Measurements from ENCODE around the gene INO80B.
"Not testable (repeated sequence)": the region's sequence is repeated elsewhere in the genome, so short reads cannot be mapped to it uniquely, and the experiment has no call there.

The INO80B gene

GRCh38 chr2:74454654-74455511 is at the start of gene INO80B:
INO80B (plus strand) TSS chr2:74455087; CDS start chr2:74455117, 30 bp downstream.
- peak; percentile 96 for DNase-seq

- DNase-seq, result no peak
Observed at GRCh38 chr2:74406035-74406434, 48.9 kb upstream of the INO80B start.

- DNase-seq, result no peak
Observed at GRCh38 chr2:74407682-74408081, 47.2 kb upstream of the INO80B start.

DNA sequence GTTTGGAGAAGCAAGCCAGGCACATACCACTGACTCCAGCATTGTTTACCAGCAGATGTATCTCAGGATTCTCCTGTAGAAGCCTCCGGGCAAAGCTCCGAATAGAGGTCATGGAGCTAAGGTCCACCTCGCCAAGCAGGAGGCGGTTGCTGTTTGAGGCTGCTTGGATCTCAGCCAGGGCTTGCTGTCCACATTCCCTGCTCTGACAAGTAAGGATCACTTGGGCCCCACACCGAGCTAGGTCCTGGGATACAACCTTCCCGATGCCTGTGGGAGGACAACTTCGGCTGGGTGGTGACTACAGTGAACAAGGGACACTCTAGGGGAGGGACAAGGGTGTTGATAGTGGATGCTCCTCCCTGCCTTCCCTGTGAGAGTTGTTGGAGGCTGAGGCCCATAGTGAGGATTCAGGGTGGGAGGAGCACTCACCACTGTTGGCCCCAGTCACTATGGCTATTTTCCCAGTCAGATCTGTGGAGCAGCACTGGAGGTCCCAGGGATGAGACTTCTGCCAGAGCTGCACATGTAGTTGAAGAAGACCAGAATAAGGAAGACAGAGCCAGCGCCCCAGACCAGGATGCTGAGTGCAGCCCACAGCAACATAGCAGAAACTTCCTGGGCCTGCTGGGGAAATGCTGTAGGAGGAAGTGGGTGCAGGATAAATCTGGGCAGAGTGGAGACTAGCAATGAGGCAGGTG is 41.7 kb upstream of the INO80B start:
- DNase-seq, result no peak

DNA sequence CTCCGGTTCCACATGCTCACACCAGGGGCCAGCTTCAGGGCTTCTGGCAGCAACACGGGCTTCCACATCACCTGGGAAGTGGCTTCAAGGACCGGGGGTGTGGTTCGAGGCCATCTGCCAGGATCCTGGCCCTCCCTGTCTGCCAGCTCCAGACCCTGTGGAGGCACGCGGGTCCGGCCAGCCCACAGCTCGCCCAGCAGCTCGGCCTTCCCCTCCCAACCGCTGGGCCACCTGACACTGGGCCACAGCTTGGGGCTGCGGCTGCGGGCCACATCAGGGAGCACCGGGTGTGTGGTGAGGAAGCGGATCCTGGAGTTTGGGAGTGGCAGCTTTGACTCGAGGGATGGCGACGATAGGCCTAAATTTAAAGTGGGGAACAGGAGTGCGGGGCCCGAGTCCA is 40.4 kb upstream of the INO80B start:
- no peak for DNase-seq

GRCh38 chr2:74414881-74415761 is 39.8 kb upstream of the INO80B start:
- no peak for DNase-seq

GRCh38 chr2:74415762-74416395 is 39.0 kb upstream of the INO80B start:
- DNase-seq, result no peak

- no peak for DNase-seq
Observed at GRCh38 chr2:74416778-74417177, 38.1 kb upstream of the INO80B start.

DNA sequence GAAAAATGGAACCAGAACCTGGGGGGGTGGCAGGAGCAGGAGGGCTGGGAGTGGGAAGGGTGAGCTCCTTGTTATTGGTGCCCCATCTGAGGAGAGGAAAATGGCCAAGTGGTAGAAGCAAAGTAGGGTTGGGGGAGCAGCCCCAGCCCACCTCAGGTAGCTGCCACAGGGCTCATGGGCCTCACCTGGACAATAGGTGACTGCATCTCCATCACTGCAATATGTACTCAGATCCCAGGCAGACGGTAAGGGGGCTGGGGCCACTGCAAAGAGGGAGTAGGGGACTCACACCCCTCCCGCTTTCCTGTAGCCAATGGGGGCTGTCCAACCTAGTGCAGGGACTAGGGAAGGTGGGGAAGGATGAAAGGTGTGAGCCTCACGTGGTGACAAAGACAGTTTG is 37.7 kb upstream of the INO80B start:
- no peak for DNase-seq

GRCh38 chr2:74417763-74418162 is 37.1 kb upstream of the INO80B start:
- DNase-seq, result no peak

GRCh38 chr2:74418312-74418711 is 36.6 kb upstream of the INO80B start:
- DNase-seq, result no peak

GRCh38 chr2:74419345-74419744 is 35.5 kb upstream of the INO80B start:
- no peak for DNase-seq

- DNase-seq, result no peak
Observed at GRCh38 chr2:74420006-74420405, 34.9 kb upstream of the INO80B start.

- DNase-seq, result not testable (repeated sequence)
Observed at GRCh38 chr2:74420443-74421103, 34.3 kb upstream of the INO80B start.

DNA sequence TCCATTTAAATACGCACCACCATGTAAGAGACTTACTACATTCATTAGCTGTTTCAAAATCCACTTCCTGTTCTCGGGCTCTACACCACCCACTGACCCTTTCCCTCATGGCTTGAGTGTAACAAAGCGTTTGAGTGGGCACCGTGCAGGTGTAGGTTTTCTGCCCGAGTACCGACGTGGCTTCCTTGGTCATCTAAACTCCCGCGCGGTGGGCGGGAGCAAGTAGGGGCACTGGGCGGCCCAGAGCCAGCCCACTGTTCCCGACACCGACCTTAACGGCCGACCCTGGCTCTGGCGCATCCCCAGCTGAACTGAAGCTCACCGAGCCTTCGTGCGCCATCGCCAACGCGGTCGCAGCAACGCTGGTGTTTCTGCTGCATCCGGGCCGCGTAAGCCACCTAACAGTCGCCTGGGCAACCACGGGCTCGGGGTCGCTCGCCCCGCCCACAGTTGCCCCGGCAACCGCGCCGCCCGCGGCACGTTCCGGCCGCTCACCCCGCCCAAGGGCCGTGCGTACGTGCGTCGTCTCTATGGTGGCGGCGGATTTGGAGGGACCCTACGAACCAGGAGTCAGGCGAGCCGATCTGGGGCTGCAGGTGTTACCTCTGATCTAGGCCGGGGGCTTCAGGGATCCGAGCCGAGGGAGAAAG is 33.5 kb upstream of the INO80B start, which contains the start of the genes C2orf81 and WDR54:
C2orf81 (minus strand) TSS at position 399 of the 650 bp plus-strand sequence; CDS start at position 340, 59 bp downstream.
WDR54 (plus strand) TSS at position 510 of the 650 bp plus-strand sequence. CDS start 424 bp downstream, outside the sequence.
- DNase-seq, result peak; percentile 86

DNA sequence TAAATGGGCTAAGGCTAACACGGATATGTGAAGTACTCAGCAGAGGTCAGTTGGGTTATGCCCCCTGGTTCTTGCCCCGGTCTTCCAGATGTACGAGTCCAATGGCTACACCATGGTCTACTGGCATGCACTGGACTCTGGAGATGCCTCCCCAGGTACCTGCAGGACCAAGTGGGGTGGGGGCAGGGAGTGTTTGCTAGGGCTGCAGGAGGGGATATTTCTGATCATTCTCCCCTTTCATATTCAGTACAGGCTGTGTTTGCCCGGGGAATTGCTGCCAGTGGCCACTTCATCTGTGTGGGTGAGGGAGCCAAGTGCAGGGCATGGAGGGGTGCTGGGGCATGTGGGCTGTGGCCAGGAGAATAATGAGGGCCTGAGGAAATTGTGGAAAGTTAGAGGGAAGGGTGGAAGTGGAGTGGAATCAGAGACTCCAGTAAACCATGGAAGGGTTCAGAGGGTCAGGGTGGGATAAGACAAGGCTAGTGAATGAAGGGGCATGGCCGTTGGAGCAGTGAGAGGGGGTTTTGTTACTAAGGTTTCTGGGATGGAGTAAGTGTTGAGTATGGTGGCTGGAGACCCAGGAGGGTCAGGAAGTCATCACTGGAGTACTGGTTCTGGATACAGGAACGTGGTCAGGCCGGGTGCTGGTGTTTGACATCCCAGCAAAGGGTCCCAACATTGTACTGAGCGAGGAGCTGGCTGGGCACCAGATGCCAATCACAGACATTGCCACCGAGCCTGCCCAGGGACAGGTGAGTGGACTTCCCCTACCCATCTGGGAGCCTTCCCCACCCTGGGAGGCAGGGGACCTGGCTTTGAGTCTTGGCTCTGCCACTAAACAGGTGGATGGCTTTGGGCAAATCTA is 31.4 kb upstream of the INO80B start:
- DNase-seq, result no peak

DNA sequence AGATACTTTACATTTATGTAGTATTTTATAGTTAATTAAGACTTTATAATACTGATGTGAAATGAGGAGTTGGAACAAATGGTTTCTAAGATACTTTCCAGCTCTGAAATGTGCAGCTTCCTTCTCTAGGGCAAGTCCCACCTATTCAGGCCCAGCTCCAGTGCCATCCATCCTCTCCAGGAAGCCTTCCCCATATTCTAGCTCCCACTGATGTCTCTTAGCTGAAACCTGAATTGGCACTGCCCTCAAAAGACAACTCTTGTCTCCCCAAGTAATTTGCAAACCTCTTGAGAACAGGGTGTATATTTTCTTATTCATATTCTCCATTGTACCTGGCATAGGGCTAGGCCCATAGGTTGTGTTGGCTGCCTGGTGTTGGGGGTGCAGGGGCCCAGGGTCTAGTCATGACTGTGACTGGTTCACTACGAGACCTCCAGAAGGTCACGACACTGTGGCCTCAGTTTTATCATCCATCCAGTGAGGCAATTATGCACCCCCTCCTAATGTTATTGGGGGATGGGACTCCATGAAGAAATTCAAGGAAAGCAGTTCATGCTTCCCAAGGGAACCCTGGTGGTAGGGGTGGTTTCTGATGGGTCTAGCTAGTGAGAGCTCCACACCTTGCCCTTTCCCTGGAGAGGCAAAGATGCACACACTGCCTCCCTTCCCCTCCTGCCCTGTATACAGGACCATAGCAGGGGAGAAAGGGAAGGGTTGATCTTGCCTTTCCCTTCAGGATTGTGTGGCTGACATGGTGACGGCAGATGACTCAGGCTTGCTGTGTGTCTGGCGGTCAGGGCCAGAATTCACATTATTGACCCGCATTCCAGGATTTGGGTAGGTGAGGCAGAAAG is 30.5 kb upstream of the INO80B start:
- no peak for DNase-seq

GRCh38 chr2:74424995-74425406 is 29.9 kb upstream of the INO80B start:
- DNase-seq, result no peak

DNA sequence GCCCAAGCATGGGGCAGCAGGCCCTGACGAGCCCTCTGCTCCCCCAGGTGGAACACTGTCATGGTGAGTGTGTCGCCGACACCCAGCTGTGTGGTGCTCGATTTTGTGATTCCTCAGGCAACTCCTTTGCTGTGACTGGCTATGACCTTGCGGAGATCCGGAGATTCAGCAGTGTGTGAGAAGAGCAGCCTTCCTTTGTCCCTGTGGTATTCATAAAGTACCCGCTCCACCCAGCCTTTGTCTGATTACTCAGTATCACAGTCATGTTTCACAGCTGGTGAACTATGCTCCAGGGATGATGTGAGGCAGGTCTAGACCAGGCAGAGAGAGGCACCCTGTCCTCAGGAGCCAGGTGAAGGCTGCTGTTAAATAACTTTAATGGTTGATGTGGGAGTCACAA is 29.4 kb upstream of the INO80B start:
- no peak for DNase-seq
